ENCODE data around the gene ESRRA. TPM values are rescaled to one million over a fixed set of nuclear protein-coding genes. Genes with fewer than 3 reads are reported as not detected.

Gene ESRRA
- polyA plus RNA-seq, 1 experiment, result 5.5 TPM

GRCh38 chr11:64316672-64317324 is 11.5 kb downstream of the ESRRA start:
- ChIA-PET CTCF (interaction anchor here (1.2 to 2.5 kb wide), 7 partner anchors 12 to 133 kb away, joined by 4 to 38 read pairs (median 7); no protein-coding TSS in a partner anchor), POLR2A (interaction anchor here (0.6 to 1.9 kb wide), 11 partner anchors 8 to 135 kb away, joined by 3 to 10 read pairs (median 4); partner anchors contain the start of gene ESRRA)
- H3K27ac ChIP-seq (ENCODE audit: low read depth, low read length), result peak overlapping the region; percentile 96
- no peaks in the 10 kb centered on the region for H3K27me3 ChIP-seq (ENCODE audit: control insufficient read depth, insufficient read depth, low read length)
- peak overlapping the region; percentile 90 for H3K4me3 ChIP-seq (ENCODE audit: low read depth, low read length)
- no peak for TF ChIP-seq CTCF (IDR thresholded peaks at IDR 0.05; ENCODE audit: low read depth, low read length)
- no peaks in the 10 kb centered on the region; the same call in 1 of the 2 replicates for H3K9me3 ChIP-seq (ENCODE audit: control insufficient read depth, insufficient read depth, low read length)
- DNase-seq (ENCODE audit: low read depth, low spot score), result no peak

- Histone ChIP-seq H3K9me3 (ENCODE audit: control insufficient read depth, insufficient read depth, low read length) (no peaks in the 10 kb centered on the region; the same call in 1 of the 2 replicates), H3K27me3 (ENCODE audit: control insufficient read depth, insufficient read depth, low read length) (no peaks in the 10 kb centered on the region), H3K27ac (ENCODE audit: low read depth, low read length) (peak within 1 kb of the TSS; percentile 96), H3K4me3 (ENCODE audit: low read depth, low read length) (peak within 1 kb of the TSS; percentile 90)
- ChIA-PET POLR2A (interaction anchor here (0.6 to 1.9 kb wide), 16 partner anchors 9 to 136 kb away, joined by 3 to 10 read pairs (median 4); partner anchors contain the start of genes ESRRA and STIP1), CTCF (interaction anchor here (0.5 to 2.5 kb wide), 11 partner anchors 13 to 261 kb away, joined by 3 to 38 read pairs (median 4); no protein-coding TSS in a partner anchor)
- DNase-seq (ENCODE audit: low read depth, low spot score), result peak; percentile 92
- TF ChIP-seq CTCF (IDR thresholded peaks at IDR 0.05; ENCODE audit: low read depth, low read length), result no peak; the same call in 1 of the 2 replicates
These were observed 12.1 kb downstream of the ESRRA start, which contains the start of gene TRMT112 for GRCh38 chr11:64317325-64317960. Gene TRMT112 (minus strand): TSS chr11:64317559. CDS start chr11:64317526, 33 bp downstream.

- Histone ChIP-seq H3K9me3 (ENCODE audit: control insufficient read depth, insufficient read depth, low read length) (no peaks in the 10 kb centered on the region; the same call in 1 of the 2 replicates), H3K4me3 (ENCODE audit: low read depth, low read length) (peak within 1 kb of the TSS; percentile 90), H3K27me3 (ENCODE audit: control insufficient read depth, insufficient read depth, low read length) (no peaks in the 10 kb centered on the region), H3K27ac (ENCODE audit: low read depth, low read length) (peak within 1 kb of the TSS; percentile 96)
- CTCF ChIA-PET, result interaction anchor here (0.5 to 2.5 kb wide), 12 partner anchors 13 to 260 kb away, joined by 3 to 38 read pairs (median 4); no protein-coding TSS in a partner anchor
- peak; percentile 12; the same call in 1 of the 2 replicates for TF ChIP-seq CTCF (IDR thresholded peaks at IDR 0.05; ENCODE audit: low read depth, low read length)
- peak; percentile 85 for DNase-seq (ENCODE audit: low read depth, low spot score)
- POLR2A ChIA-PET, result interaction anchor here (0.7 to 1.9 kb wide), 16 partner anchors 9 to 1319 kb away, joined by 3 to 10 read pairs (median 4); partner anchors contain the start of genes ESRRA and STIP1
These were observed 12.8 kb downstream of the ESRRA start, which contains the start of gene PRDX5 for GRCh38 chr11:64317961-64318765. Gene PRDX5 (plus strand): TSS chr11:64318121. CDS start chr11:64318216, 95 bp downstream.

GRCh38 chr11:64318766-64319761 is 13.7 kb downstream of the ESRRA start:
- DNase-seq (ENCODE audit: low read depth, low spot score), result no peak
- Histone ChIP-seq H3K27me3 (ENCODE audit: control insufficient read depth, insufficient read depth, low read length) (no peaks in the 10 kb centered on the region), H3K9me3 (ENCODE audit: control insufficient read depth, insufficient read depth, low read length) (no peaks in the 10 kb centered on the region; the same call in 1 of the 2 replicates), H3K4me3 (ENCODE audit: low read depth, low read length) (peak overlapping the region; percentile 90), H3K27ac (ENCODE audit: low read depth, low read length) (no peak overlapping the region)
- POLR2A ChIA-PET, result interaction anchor here (0.7 kb wide), 1 partner anchor 1318 kb away, joined by 3 read pairs; no protein-coding TSS in a partner anchor
- CTCF ChIA-PET, result interaction anchor here (0.7 to 2.5 kb wide), 4 partner anchors 12 to 37 kb away, joined by 4 to 38 read pairs (median 18); no protein-coding TSS in a partner anchor
- TF ChIP-seq CTCF (IDR thresholded peaks at IDR 0.05; ENCODE audit: low read depth, low read length), result no peak

All from AG04450 (cell line).